K562 (cell line): ENCODE measurements around the gene LATS1. TPM values are rescaled to one million over a fixed set of nuclear protein-coding genes. Genes with fewer than 3 reads are reported as not detected.
A peak's percentile ranks its signal among the peaks of the same experiment; 100 is the strongest.

Source experiments
- BHLHE40 ChIP-seq: IDR thresholded peaks from 2 replicates; pipeline ENCODE4 v1.6.1; 2011; ENCODE audit warnings: low read length, improper control_type of control experiment
- BRD9 ChIP-seq: fragments of 450-650 bp; IDR thresholded peaks from 2 replicates; pipeline ENCODE4 v1.6.1; 2018; ENCODE audit warnings: low read depth; ENCODE audit not compliant: partially characterized antibody
- CBFA2T3 ChIP-seq: fragments of 450-650 bp; IDR thresholded peaks from 2 replicates; pipeline ENCODE4 v1.6.1; 2017
- CEBPB ChIP-seq: fragments of 450-650 bp; IDR thresholded peaks from 2 replicates; pipeline ENCODE4 v1.6.1; 2016; ENCODE audit warnings: missing genetic modification characterization, missing compliant biosample characterization
- DPF2 ChIP-seq: fragments of 450-650 bp; IDR thresholded peaks from 2 replicates; pipeline ENCODE4 v1.6.1; 2016
- EHMT2 ChIP-seq: fragments of 450-650 bp; IDR thresholded peaks from 2 replicates; pipeline ENCODE4 v1.6.1; 2018; ENCODE audit warnings: antibody characterized with exemption
- FOXM1 ChIP-seq, 2 experiments: fragments of 450-650 bp in 1 of 2; sonication (generic) in 1 of 2; formaldehyde crosslinking in 1 of 2; IDR thresholded peaks; 2 replicates each; pipeline versions ENCODE4 v1.6.1 to v1.9.0; 2017 to 2022; ENCODE audit warnings: low read depth in 2 of 2, mild to moderate bottlenecking in 2 of 2, missing genetic modification reagents in 1 of 2, moderate library complexity in 1 of 2
- KDM1A ChIP-seq, 2 experiments: fragments of 450-650 bp; IDR thresholded peaks; 2 replicates each; pipeline ENCODE4 v1.6.1; 2016; ENCODE audit warnings: mild to moderate bottlenecking in 2 of 2
- L3MBTL2 ChIP-seq: fragments of 450-650 bp; IDR thresholded peaks from 2 replicates; pipeline ENCODE4 v1.6.1; 2016; ENCODE audit warnings: mild to moderate bottlenecking, moderate library complexity
- SMAD4 ChIP-seq: fragments of 250-450 bp; sonication (Bioruptor Pico); conservative IDR thresholded peaks from 2 replicates; pipeline ENCODE4 v1.8.0; 2021; ENCODE audit warnings: inconsistent platforms, mild to moderate bottlenecking, moderate library complexity
- STAT5A ChIP-seq: IDR thresholded peaks from 2 replicates; pipeline ENCODE4 v1.6.1; 2012; ENCODE audit warnings: low read length, inconsistent platforms, borderline replicate concordance
- TAF9B ChIP-seq: fragments of 450-650 bp; IDR thresholded peaks from 2 replicates; pipeline ENCODE4 v1.6.1; 2018; ENCODE audit warnings: mild to moderate bottlenecking; ENCODE audit not compliant: partially characterized antibody
- ZEB2 ChIP-seq: fragments of 450-650 bp; IDR thresholded peaks from 2 replicates; pipeline ENCODE4 v1.6.1; 2016
- ZNF184 ChIP-seq: sonication (generic); formaldehyde crosslinking; IDR thresholded peaks from 2 replicates; pipeline ENCODE4 v1.5.0; 2020; ENCODE audit warnings: missing genetic modification reagents
- ZNF589 ChIP-seq: fragments of 200-800 bp; sonication (Bioruptor generic); IDR thresholded peaks from 2 replicates; pipeline ENCODE4 v1.6.1; 2016; ENCODE audit warnings: low read depth, missing genetic modification characterization, missing compliant biosample characterization
- polyA plus RNA-seq, 8 experiments: library from polyadenylated mRNA; depleted of rRNA in 4 of 8; stranded (reverse) in 5 of 8; unstranded in 3 of 8; fragments of >200 nt; fragmentation: Nextera tagmentation in 2 of 8; fragmentation: Illumina TruSeq in 1 of 8; extraction: Ambion mirVana in 2 of 8; extraction: Trizol in 1 of 8; gene quantifications; 2 replicates each; pipeline versions ENCODE4 v1.2.1 to v1.2.3, GENCODE V29; 2011 to 2014; ENCODE audit warnings: inconsistent platforms in 1 of 8, missing spikeins in 1 of 8
- total RNA-seq, 7 experiments: library from RNA; depleted of rRNA in 6 of 7; stranded (reverse); fragments of >200 nt in 6 of 7; fragmentation: Illumina TruSeq in 2 of 7; extraction: Trizol in 2 of 7; gene quantifications; 2 replicates each; pipeline versions ENCODE4 v1.2.1 to v1.2.3, GENCODE V29; 2011 to 2021; ENCODE audit warnings: low replicate concordance in 1 of 7
- TF ChIP-seq, protein P1 (sequence below): sonication (generic); formaldehyde crosslinking; IDR thresholded peaks from 2 replicates; pipeline ENCODE4 v1.8.0; 2022; ENCODE audit warnings: mild to moderate bottlenecking, missing genetic modification reagents
- TF ChIP-seq, protein P2 (sequence below): fragments of 250-450 bp; sonication (Bioruptor Pico); IDR thresholded peaks from 2 replicates; pipeline ENCODE4 v1.4.0; 2020; ENCODE audit warnings: mild to moderate bottlenecking
- TF ChIP-seq, protein P3 (sequence below): fragments of 450-650 bp; IDR thresholded peaks from 2 replicates; pipeline ENCODE4 v1.7.1; 2018; ENCODE audit warnings: mild to moderate bottlenecking, low read depth; ENCODE audit not compliant: partially characterized antibody
- TF ChIP-seq, protein P4 (sequence below): fragments of 250-450 bp; sonication (Bioruptor Pico); IDR thresholded peaks from 2 replicates; pipeline ENCODE4 v1.5.1; 2021; ENCODE audit warnings: mild to moderate bottlenecking

The LATS1 gene
- total and polyA plus RNA-seq, 9 of the 15 experiments (the other 6 are each of a cell fraction or from before 2014, with no cell fraction given) = 5.0 to 36.3 (median 18.4) TPM

DNA sequence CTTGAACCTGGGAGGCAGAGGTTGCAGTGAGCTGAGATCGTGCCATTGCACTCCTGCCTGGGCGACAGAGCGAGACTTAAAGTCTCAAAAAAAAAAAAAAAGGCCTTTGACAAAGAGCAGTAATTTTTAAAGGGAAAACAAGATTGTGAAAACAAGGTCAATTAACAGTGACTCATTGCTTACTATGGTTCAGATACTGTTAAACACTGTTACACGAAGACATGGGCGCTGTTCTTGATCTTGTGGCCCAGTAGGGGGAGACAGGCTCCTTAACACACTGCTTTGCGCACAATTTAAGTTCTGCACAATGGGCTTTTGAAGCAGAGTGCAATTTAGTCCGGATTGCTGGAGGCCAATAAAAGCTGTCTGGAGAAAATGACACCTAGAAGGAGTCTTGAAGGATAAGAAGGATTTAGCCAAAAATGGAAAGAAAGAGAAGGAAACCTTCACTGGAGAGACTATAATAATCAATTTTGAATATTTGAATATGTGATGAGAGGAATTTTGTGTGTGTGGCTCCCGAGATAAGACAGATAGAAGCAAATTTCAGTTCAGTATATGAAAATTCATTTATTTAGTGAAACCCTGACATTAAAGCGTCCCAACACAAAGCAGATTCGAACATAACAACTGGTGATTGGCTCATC lies 6.0 kb upstream of the LATS1 start (continued):
- TF ChIP-seq, protein P1, sequence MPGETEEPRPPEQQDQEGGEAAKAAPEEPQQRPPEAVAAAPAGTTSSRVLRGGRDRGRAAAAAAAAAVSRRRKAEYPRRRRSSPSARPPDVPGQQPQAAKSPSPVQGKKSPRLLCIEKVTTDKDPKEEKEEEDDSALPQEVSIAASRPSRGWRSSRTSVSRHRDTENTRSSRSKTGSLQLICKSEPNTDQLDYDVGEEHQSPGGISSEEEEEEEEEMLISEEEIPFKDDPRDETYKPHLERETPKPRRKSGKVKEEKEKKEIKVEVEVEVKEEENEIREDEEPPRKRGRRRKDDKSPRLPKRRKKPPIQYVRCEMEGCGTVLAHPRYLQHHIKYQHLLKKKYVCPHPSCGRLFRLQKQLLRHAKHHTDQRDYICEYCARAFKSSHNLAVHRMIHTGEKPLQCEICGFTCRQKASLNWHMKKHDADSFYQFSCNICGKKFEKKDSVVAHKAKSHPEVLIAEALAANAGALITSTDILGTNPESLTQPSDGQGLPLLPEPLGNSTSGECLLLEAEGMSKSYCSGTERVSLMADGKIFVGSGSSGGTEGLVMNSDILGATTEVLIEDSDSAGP (CRISPR knock-in tag) = 0 out of 2 replicates have a peak, but pooled peaks have one; percentile 40
- TF ChIP-seq ZNF184 (CRISPR knock-in tag) (no peak), FOXM1 (IDR thresholded peaks at IDR 0.05; ENCODE audit: low read depth) (no peak; the same call in none of the 2 replicates), FOXM1 (CRISPR knock-in tag; IDR thresholded peaks at IDR 0.05; ENCODE audit: low read depth) (no peak), KDM1A (IDR thresholded peaks at IDR 0.05) (no peak), ZNF589 (CRISPR knock-in tag) (0 out of 2 replicates have a peak, but pooled peaks have one; percentile 30), ZEB2 (peak; percentile 55; the same call in 1 of the 2 replicates), BHLHE40 (peak; percentile 27; the same call in 1 of the 2 replicates), DPF2 (peak; percentile 73), TAF9B (no peak), BRD9 (peak; percentile 84), STAT5A (0 out of 2 replicates have a peak, but pooled peaks have one; percentile 7), EHMT2 (0 out of 2 replicates have a peak, but pooled peaks have one; percentile 46), L3MBTL2 (peak; percentile 59), CBFA2T3 (no peak), SMAD4 (0 out of 2 replicates have a peak, but pooled peaks have one; percentile 29), CEBPB (0 out of 2 replicates have a peak, but pooled peaks have one; percentile 19)
- TF ChIP-seq, protein P2, sequence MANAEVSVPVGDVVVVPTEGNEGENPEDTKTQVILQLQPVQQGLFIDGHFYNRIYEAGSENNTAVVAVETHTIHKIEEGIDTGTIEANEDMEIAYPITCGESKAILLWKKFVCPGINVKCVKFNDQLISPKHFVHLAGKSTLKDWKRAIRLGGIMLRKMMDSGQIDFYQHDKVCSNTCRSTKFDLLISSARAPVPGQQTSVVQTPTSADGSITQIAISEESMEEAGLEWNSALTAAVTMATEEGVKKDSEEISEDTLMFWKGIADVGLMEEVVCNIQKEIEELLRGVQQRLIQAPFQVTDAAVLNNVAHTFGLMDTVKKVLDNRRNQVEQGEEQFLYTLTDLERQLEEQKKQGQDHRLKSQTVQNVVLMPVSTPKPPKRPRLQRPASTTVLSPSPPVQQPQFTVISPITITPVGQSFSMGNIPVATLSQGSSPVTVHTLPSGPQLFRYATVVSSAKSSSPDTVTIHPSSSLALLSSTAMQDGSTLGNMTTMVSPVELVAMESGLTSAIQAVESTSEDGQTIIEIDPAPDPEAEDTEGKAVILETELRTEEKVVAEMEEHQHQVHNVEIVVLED = no peak
- TF ChIP-seq, protein P3, sequence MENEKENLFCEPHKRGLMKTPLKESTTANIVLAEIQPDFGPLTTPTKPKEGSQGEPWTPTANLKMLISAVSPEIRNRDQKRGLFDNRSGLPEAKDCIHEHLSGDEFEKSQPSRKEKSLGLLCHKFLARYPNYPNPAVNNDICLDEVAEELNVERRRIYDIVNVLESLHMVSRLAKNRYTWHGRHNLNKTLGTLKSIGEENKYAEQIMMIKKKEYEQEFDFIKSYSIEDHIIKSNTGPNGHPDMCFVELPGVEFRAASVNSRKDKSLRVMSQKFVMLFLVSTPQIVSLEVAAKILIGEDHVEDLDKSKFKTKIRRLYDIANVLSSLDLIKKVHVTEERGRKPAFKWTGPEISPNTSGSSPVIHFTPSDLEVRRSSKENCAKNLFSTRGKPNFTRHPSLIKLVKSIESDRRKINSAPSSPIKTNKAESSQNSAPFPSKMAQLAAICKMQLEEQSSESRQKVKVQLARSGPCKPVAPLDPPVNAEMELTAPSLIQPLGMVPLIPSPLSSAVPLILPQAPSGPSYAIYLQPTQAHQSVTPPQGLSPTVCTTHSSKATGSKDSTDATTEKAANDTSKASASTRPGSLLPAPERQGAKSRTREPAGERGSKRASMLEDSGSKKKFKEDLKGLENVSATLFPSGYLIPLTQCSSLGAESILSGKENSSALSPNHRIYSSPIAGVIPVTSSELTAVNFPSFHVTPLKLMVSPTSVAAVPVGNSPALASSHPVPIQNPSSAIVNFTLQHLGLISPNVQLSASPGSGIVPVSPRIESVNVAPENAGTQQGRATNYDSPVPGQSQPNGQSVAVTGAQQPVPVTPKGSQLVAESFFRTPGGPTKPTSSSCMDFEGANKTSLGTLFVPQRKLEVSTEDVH = peak; percentile 36
- TF ChIP-seq, protein P4, sequence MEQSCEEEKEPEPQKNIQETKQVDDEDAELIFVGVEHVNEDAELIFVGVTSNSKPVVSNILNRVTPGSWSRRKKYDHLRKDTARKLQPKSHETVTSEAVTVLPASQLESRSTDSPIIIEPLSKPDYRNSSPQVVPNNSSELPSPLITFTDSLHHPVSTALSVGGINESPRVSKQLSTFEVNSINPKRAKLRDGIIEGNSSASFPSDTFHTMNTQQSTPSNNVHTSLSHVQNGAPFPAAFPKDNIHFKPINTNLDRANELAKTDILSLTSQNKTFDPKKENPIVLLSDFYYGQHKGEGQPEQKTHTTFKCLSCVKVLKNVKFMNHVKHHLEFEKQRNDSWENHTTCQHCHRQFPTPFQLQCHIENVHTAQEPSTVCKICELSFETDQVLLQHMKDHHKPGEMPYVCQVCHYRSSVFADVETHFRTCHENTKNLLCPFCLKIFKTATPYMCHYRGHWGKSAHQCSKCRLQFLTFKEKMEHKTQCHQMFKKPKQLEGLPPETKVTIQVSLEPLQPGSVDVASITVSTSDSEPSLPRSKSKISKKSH (CRISPR knock-in tag) = no peak
